ENCODE measurements around the gene ZPR1. TPM values are rescaled to one million over a fixed set of nuclear protein-coding genes. Genes with fewer than 3 reads are reported as not detected.
A peak's percentile ranks its signal among the peaks of the same experiment; 100 is the strongest.

Gene ZPR1
- total RNA-seq, 4 donors from 2014 or later: 25.4 to 48.7 (median 36.8) TPM

DNA sequence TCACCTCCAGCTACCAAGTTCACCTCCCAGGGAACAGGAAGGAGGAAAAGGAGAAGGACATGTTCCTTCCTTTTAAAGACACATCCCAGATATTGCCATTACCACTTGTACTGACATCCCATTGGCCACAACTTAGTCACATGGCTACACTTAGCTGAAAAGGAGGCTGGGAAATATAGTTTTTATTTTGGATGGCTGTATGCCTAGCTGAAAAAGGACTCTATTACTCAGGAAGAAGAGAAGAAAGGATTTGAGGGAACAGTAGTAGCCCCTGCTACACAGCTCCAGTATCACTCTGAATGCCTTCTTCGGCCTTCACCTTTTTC lies 5.9 kb upstream of the ZPR1 start:
- WGBS: 95% methylated on average over 1 of the region's 1 CpG
- DNase-seq (ENCODE audit: low spot score in 2 of 2): no peak
- H3K9me3 ChIP-seq: no peaks in the 10 kb centered on the region
- TF ChIP-seq, protein P1, sequence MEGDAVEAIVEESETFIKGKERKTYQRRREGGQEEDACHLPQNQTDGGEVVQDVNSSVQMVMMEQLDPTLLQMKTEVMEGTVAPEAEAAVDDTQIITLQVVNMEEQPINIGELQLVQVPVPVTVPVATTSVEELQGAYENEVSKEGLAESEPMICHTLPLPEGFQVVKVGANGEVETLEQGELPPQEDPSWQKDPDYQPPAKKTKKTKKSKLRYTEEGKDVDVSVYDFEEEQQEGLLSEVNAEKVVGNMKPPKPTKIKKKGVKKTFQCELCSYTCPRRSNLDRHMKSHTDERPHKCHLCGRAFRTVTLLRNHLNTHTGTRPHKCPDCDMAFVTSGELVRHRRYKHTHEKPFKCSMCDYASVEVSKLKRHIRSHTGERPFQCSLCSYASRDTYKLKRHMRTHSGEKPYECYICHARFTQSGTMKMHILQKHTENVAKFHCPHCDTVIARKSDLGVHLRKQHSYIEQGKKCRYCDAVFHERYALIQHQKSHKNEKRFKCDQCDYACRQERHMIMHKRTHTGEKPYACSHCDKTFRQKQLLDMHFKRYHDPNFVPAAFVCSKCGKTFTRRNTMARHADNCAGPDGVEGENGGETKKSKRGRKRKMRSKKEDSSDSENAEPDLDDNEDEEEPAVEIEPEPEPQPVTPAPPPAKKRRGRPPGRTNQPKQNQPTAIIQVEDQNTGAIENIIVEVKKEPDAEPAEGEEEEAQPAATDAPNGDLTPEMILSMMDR (IDR thresholded peaks at IDR 0.05): no peak
- TF ChIP-seq EP300 (IDR thresholded peaks at IDR 0.05) (no peak), POLR2AphosphoS5 (IDR thresholded peaks at IDR 0.05) (no peak), POLR2A (IDR thresholded peaks at IDR 0.05) (no peak)
- H3K27me3 ChIP-seq: peaks cover 2% of the 10 kb centered on the region
- H3K27ac ChIP-seq: no peak overlapping the region
- no peaks in the 10 kb centered on the region for H3K36me3 ChIP-seq
- peaks cover 7% of the 10 kb centered on the region for H3K4me1 ChIP-seq
- H3K4me3 ChIP-seq: no peak overlapping the region

DNA sequence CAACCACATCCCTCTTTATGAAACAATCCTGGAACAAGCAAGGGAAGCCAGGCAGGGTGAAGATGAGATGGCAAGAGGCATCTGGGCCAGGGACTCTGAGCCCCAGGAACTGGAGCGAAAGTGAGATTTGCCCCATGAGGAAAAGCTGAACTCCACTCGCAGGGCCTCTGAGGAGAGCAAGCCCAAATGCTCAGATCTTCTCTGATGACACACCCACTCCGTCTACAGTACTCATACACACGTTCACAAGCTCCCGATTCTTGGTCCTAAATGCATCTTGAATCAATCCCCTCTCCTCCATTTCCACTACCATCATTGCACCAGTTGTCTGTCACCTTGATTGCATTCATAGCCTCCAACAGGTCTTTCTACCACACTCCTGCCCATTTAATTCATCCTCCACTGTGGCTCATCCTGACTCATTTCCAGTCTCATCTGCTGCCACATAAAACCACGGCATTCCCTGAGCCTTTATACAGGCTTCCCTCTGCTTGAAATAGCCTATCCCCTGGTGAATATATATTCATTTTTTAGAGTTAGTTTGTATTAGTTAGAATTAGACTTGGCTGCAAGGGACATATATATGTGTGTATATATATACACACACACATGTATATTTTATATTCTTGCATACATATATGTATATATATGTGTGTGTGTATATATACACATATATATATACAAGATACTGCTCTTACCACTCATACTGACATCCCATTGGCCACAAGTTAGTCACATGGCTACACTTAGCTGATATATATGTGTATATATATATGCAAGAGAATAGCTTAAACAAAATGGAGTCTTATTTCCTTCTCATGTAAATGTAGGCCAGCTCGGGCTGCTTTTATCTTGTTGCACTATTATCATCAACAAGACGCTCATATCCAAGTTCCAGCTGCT lies 5.3 kb upstream of the ZPR1 start:
- Histone ChIP-seq H3K27ac (no peak overlapping the region), H3K9me3 (no peaks in the 10 kb centered on the region), H3K36me3 (no peaks in the 10 kb centered on the region), H3K27me3 (peaks cover 2% of the 10 kb centered on the region), H3K4me1 (peaks cover 13% of the 10 kb centered on the region), H3K4me3 (no peak overlapping the region)
- no peak for DNase-seq (ENCODE audit: low spot score in 2 of 2)
- no peak for TF ChIP-seq EP300 (IDR thresholded peaks at IDR 0.05)
- no peak for TF ChIP-seq POLR2AphosphoS5 (IDR thresholded peaks at IDR 0.05)
- no peak for TF ChIP-seq POLR2A (IDR thresholded peaks at IDR 0.05)
- TF ChIP-seq, protein P1 (IDR thresholded peaks at IDR 0.05): no peak
- WGBS: 81% methylated on average over 8 of the region's 8 CpGs

DNA sequence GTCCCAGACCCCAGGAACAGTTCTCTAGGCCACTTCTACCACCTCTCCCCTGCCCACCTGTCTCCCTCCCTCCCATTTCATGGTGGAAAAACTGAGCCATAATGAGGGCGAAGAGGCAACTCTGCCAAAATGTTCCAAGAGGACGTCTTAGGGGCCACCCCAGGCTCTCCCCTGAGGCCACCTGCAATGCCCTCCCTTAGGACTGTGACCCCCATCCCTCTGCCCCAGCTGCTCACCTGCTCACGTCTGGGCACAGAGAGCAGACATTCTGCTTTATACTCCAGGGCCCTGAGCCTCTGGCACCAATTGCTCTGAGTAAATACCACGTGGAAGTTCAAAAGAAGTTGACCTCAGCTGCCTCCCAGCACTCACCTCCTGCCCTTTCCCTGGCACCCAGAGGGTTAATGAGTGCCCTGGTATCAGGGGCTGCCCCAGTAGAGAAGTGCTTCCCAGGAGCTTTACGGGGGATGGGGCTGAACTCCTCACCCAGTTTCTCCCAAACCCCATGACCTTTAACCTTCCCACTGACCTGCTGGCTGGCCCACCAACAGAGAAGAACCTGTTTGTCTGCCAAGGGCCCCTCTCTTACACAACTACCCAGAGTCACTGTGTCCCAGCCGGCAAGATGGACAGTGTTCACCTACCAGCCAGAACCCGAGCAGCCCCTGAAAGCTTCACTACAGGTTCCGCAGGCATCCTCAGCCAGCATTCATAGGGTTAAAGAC lies 4.5 kb upstream of the ZPR1 start:
- no peak for DNase-seq (ENCODE audit: low spot score in 2 of 2)
- Histone ChIP-seq H3K4me1 (peaks cover 14% of the 10 kb centered on the region), H3K36me3 (no peaks in the 10 kb centered on the region), H3K4me3 (no peak overlapping the region), H3K27ac (no peak overlapping the region), H3K27me3 (peaks cover 2% of the 10 kb centered on the region), H3K9me3 (no peaks in the 10 kb centered on the region)
- WGBS: 59% methylated on average over 8 of the region's 8 CpGs
- no peak for TF ChIP-seq POLR2A (IDR thresholded peaks at IDR 0.05)
- TF ChIP-seq, protein P1 (IDR thresholded peaks at IDR 0.05): no peak
- TF ChIP-seq POLR2AphosphoS5 (IDR thresholded peaks at IDR 0.05): no peak
- TF ChIP-seq EP300 (IDR thresholded peaks at IDR 0.05): no peak

DNA sequence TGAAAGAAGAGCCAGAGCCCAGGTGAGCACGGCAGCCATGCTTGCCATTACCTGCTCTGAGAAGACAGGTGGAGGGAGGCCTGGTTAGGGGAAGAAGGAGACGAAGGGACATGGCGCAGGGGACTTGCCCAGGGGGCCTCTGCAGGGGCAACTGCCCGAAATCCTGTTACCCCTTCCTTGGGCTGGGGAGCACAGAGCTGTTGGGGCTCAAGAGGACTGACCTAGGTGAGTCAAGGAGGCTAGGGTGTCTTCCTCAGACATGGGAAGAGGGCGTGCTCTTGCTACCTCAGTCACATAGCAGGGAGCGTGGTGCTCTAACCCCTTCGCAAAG lies 4.0 kb upstream of the ZPR1 start, which contains the start of gene APOA5:
APOA5 (minus strand) TSS at position 67 of the 331 bp plus-strand sequence; CDS start at position 48, 19 bp downstream.
- TF ChIP-seq POLR2A (IDR thresholded peaks at IDR 0.05): no peak
- TF ChIP-seq, protein P1 (IDR thresholded peaks at IDR 0.05): no peak
- TF ChIP-seq POLR2AphosphoS5 (IDR thresholded peaks at IDR 0.05): no peak
- TF ChIP-seq EP300 (IDR thresholded peaks at IDR 0.05): no peak
- Histone ChIP-seq H3K27me3 (peaks cover 2% of the 10 kb centered on the region), H3K36me3 (no peaks in the 10 kb centered on the region), H3K4me3 (peak within 1 kb of the TSS; percentile 10), H3K27ac (no peak within 1 kb of the TSS), H3K4me1 (peaks cover 19% of the 10 kb centered on the region), H3K9me3 (no peaks in the 10 kb centered on the region)
- WGBS: 92% methylated on average over 4 of the region's 7 CpGs
- DNase-seq (ENCODE audit: low spot score in 2 of 2): no peak
